ENCODE results near the gene FAM13A. TPM values are rescaled to one million over a fixed set of nuclear protein-coding genes. Genes with fewer than 3 reads are reported as not detected.
"Not testable (repeated sequence)": the region's sequence is repeated elsewhere in the genome, so short reads cannot be mapped to it uniquely, and the experiment has no call there.

FAM13A gene
- polyA plus RNA-seq, 1 experiment: 9.5 TPM

- no peaks in the 10 kb centered on the region for H3K36me3 ChIP-seq (ENCODE audit: control insufficient read depth, insufficient read depth, low read length)
- TF ChIP-seq CTCF (IDR thresholded peaks at IDR 0.05; ENCODE audit: insufficient read depth, low read depth, low read length): no peak
- no peaks in the 10 kb centered on the region for H3K27me3 ChIP-seq (ENCODE audit: control insufficient read depth, insufficient read depth, low read length)
- no peak overlapping the region for H3K4me3 ChIP-seq (ENCODE audit: low read depth, low read length)
- ChIA-PET CTCF (interaction anchor here (0.6 kb wide), 1 partner anchor 128 kb away, joined by 4 read pairs; no protein-coding TSS in a partner anchor), POLR2A (no interaction called here)
- DNase-seq (ENCODE audit: low read depth): no peak
Measured at GRCh38 chr4:88891636-88892035, 165.3 kb downstream of the FAM13A start.

- CTCF ChIA-PET: interaction anchor here (0.6 kb wide), 1 partner anchor 10 kb away, joined by 4 read pairs; no protein-coding TSS in a partner anchor
- POLR2A ChIA-PET; DNase-seq (ENCODE audit: low read depth); H3K4me3 ChIP-seq (ENCODE audit: low read depth, low read length); H3K27me3 ChIP-seq (ENCODE audit: control insufficient read depth, insufficient read depth, low read length); H3K36me3 ChIP-seq (ENCODE audit: control insufficient read depth, insufficient read depth, low read length): not testable (repeated sequence)
Measured at GRCh38 chr4:88887409-88887808, 169.6 kb downstream of the FAM13A start.

GRCh38 chr4:88881227-88881569 is 175.8 kb downstream of the FAM13A start:
- no peak overlapping the region for H3K4me3 ChIP-seq (ENCODE audit: low read depth, low read length)
- no peak for TF ChIP-seq CTCF (IDR thresholded peaks at IDR 0.05; ENCODE audit: insufficient read depth, low read depth, low read length)
- DNase-seq (ENCODE audit: low read depth): no peak
- ChIA-PET POLR2A (interaction anchor here (0.7 kb wide), 1 partner anchor 60 kb away, joined by 4 read pairs; no protein-coding TSS in a partner anchor), CTCF (interaction anchor here (1.0 kb wide), 1 partner anchor 9 kb away, joined by 3 read pairs; no protein-coding TSS in a partner anchor)
- H3K36me3 ChIP-seq (ENCODE audit: control insufficient read depth, insufficient read depth, low read length): no peaks in the 10 kb centered on the region
- H3K27me3 ChIP-seq (ENCODE audit: control insufficient read depth, insufficient read depth, low read length): no peaks in the 10 kb centered on the region

GRCh38 chr4:88880501-88881226 is 176.3 kb downstream of the FAM13A start:
- Histone ChIP-seq H3K4me3 (ENCODE audit: low read depth, low read length) (no peak overlapping the region), H3K27me3 (ENCODE audit: control insufficient read depth, insufficient read depth, low read length) (no peaks in the 10 kb centered on the region), H3K36me3 (ENCODE audit: control insufficient read depth, insufficient read depth, low read length) (no peaks in the 10 kb centered on the region)
- ChIA-PET POLR2A (interaction anchor here (0.7 kb wide), 1 partner anchor 61 kb away, joined by 4 read pairs; no protein-coding TSS in a partner anchor), CTCF (interaction anchor here (1.0 kb wide), 1 partner anchor 10 kb away, joined by 3 read pairs; no protein-coding TSS in a partner anchor)
- DNase-seq (ENCODE audit: low read depth): no peak
- TF ChIP-seq CTCF (IDR thresholded peaks at IDR 0.05; ENCODE audit: insufficient read depth, low read depth, low read length): no peak

- no peak overlapping the region for H3K4me3 ChIP-seq (ENCODE audit: low read depth, low read length)
- CTCF ChIA-PET: no interaction called here
- no peaks in the 10 kb centered on the region for H3K27me3 ChIP-seq (ENCODE audit: control insufficient read depth, insufficient read depth, low read length)
Measured at GRCh38 chr4:88879991-88880390, 177.0 kb downstream of the FAM13A start.

More at GRCh38 chr4:88879991-88880390, 177.0 kb downstream of the FAM13A start:
- H3K36me3 ChIP-seq (ENCODE audit: control insufficient read depth, insufficient read depth, low read length): no peaks in the 10 kb centered on the region
- POLR2A ChIA-PET: no interaction called here
- no peak for DNase-seq (ENCODE audit: low read depth)
- TF ChIP-seq CTCF (IDR thresholded peaks at IDR 0.05; ENCODE audit: insufficient read depth, low read depth, low read length): no peak

Data from BJ (cell line).